ENCODE measurements around the gene MOB2. TPM values are rescaled to one million over a fixed set of nuclear protein-coding genes. Genes with fewer than 3 reads are reported as not detected.

The MOB2 gene
- total and polyA plus RNA-seq, 8 donors, result 13.7 to 30.4 (median 18.2) TPM

DNA sequence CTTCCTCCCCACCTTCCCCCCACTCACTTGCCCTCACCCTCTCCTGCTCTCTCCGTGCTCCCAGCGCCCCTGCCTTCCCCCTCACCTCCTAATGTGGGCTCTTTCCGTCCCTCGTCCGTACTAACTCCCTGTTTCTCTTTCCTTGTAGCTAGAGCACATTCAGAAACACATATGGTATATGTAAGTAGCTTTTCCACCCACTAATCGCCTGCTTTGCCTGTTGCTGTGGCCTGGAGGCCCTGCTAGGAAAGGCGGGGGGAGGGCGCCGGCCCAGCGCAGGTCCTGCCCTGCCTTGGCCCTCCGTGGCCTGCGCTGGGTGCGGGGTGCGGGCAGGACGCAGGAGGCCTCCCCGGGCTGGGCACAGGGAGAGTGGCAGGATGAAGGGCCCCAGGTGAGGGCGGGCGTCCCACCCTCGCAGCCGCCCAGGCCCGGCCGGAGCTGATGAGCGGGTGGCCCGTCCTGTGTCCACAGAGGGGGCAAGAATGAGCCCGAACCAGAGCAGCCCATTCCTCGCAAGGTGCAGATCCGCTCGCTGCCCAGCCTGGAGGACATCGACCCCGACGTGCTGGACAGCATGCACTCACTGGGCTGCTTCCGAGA lies 41.7 kb downstream of the MOB2 start:
- Histone ChIP-seq H3K27ac (no peak overlapping the region), H3K9me3 (no peaks in the 10 kb centered on the region), H3K36me3 (peaks cover 0 to 28% (median 0%) of the 10 kb centered on the region in 3 donors), H3K4me1 (no peaks in the 10 kb centered on the region), H3K4me3 (no peak overlapping the region), H3K27me3 (no peaks in the 10 kb centered on the region)
- FAIRE-seq (no peak), DNase-seq (no peak), ATAC-seq (no peak)
- TF ChIP-seq CTCF (IDR thresholded peaks at IDR 0.05), result no peak
- WGBS, 2 donors, result 87 to 88% methylated on average over 32 of the region's 32 CpGs
- intact Hi-C loops (cut with DNase I), result no loop called here

DNA sequence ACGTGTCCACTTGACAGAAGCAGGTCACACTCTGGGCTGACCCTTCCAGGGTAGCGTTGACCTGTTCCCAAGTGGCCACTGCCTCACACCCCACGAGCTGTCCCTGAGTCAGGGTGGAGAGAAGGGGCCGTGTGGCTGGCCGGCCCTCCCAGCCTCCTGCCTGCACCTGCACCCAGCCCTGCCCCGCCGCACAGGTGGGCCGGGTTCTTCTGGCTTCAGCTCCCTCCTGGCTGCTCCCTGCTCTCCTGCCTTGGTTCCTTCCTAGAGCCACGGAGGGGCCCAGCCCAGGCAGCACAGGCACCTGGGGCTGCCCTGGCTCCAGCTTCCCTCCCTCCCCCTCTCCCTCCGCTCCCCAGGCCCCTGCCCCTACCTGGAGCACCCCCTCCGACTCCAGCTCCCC lies 42.3 kb downstream of the MOB2 start:
- 81 to 86% methylated on average over 11 of the region's 11 CpGs for WGBS, 2 donors
- FAIRE-seq, result no peak

GRCh38 chr11:1443737-1444136 lies 42.8 kb downstream of the MOB2 start:
- DNase-seq (no peak), FAIRE-seq (no peak), ATAC-seq (no peak)
- WGBS, 2 donors, result 74 to 84% methylated on average over 9 of the region's 9 CpGs
- H3K36me3 ChIP-seq, result peaks cover 0 to 28% (median 0%) of the 10 kb centered on the region in 3 donors
- intact Hi-C loops (cut with DNase I), result no loop called here
- H3K27me3 ChIP-seq, result no peaks in the 10 kb centered on the region
- H3K4me1 ChIP-seq, result no peaks in the 10 kb centered on the region
- H3K9me3 ChIP-seq, result no peaks in the 10 kb centered on the region
- no peak overlapping the region for H3K4me3 ChIP-seq
- no peak overlapping the region for H3K27ac ChIP-seq
- TF ChIP-seq CTCF (IDR thresholded peaks at IDR 0.05), result no peak

More for the DNA sequence above, 42.3 kb downstream of the MOB2 start:
- ATAC-seq, result no peak
- Histone ChIP-seq H3K27ac (no peak overlapping the region), H3K9me3 (no peaks in the 10 kb centered on the region), H3K4me3 (no peak overlapping the region), H3K27me3 (no peaks in the 10 kb centered on the region), H3K36me3 (peaks cover 0 to 28% (median 0%) of the 10 kb centered on the region in 3 donors), H3K4me1 (no peaks in the 10 kb centered on the region)
- no peak for DNase-seq
- intact Hi-C loops (cut with DNase I), result no loop called here
- TF ChIP-seq CTCF (IDR thresholded peaks at IDR 0.05), result no peak

DNA sequence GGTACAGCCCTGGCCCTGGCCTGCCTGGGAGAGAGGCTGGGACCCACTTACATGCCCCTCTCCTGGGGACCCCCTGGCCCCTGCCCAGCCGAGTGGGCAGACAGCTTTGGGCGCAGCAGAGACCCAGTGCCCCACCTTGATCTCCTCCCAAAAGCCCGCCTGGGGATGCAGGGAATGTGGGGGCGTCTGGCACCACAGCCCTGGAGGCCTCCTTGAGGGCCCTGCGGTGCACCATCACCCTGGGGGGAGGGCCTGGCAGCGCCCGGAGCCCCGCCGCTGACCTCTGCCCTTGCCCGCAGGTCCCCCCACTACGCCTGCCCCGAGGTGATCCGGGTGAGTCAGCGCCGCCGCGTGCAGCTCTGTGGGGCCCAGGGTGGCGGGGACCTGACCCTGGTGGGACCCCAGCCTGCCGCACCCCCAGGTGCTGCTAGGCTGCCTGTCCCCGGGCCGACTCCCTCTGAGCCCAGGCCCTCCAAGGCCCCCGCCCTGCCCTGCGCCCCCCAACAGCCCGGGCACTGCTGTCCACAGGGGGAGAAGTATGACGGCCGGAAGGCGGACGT lies 43.7 kb downstream of the MOB2 start:
- no peak for TF ChIP-seq CTCF (IDR thresholded peaks at IDR 0.05)
- FAIRE-seq (no peak), DNase-seq (no peak), ATAC-seq (no peak)
- no peaks in the 10 kb centered on the region for H3K9me3 ChIP-seq
- no peak overlapping the region for H3K4me3 ChIP-seq
- peaks cover 0 to 21% (median 0%) of the 10 kb centered on the region in 3 donors for H3K36me3 ChIP-seq
- no peaks in the 10 kb centered on the region for H3K27me3 ChIP-seq
- H3K27ac ChIP-seq, result no peak overlapping the region
- no peaks in the 10 kb centered on the region for H3K4me1 ChIP-seq
- intact Hi-C loops (cut with DNase I), result no loop called here
- WGBS, 2 donors, result 85 to 89% methylated on average over 23 to 28 of the region's 28 CpGs

DNA sequence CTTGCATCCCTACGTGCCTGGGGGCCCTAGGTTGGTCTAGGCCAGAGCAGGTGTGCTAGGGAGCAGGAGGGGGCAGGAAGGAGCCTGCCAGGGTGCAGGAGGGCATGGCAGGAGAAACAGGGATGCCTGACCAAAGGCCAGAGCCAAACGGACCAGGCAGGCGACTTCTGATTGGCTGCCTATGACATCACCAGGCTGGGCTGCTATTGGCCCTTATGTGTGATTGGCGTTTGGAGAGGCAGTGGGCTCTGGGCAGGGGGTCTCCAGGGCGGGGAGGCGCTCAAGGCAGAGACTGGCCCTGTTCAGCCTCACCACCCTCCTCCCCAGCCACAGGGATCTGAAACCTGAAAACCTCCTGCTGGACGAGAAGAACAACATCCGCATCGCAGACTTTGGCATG lies 44.4 kb downstream of the MOB2 start:
- Histone ChIP-seq H3K4me1 (peaks cover 0 to 4% (median 3%) of the 10 kb centered on the region in 3 donors), H3K27ac (no peak overlapping the region), H3K36me3 (peaks cover 0 to 19% (median 0%) of the 10 kb centered on the region in 3 donors), H3K9me3 (no peaks in the 10 kb centered on the region), H3K4me3 (no peak overlapping the region), H3K27me3 (no peaks in the 10 kb centered on the region)
- FAIRE-seq (no peak), ATAC-seq (no peak), DNase-seq (no peak)
- WGBS, 2 donors, result 62 to 70% methylated on average over 9 of the region's 9 CpGs
- TF ChIP-seq CTCF (IDR thresholded peaks at IDR 0.05), result no peak
- intact Hi-C loops (cut with DNase I), result no loop called here

Measured in pancreas (tissue), 10 donors.